Epithelial cell of prostate (primary cell): ENCODE results near the gene ATP6AP1.
"Not testable (repeated sequence)": the region's sequence is repeated elsewhere in the genome, so short reads cannot be mapped to it uniquely, and the experiment has no call there.

ENCODE experiments used
- DNase-seq: peaks from one replicate; pipeline ENCODE4 v3.0.0-alpha.2; 2011; ENCODE audit warnings: low read depth, low spot score
- H3K27ac ChIP-seq: fragments of 450-650 bp; 2 replicates; pipeline ENCODE4 v1.5.1; 2017; ENCODE audit warnings: mild to moderate bottlenecking

The ATP6AP1 gene

DNA sequence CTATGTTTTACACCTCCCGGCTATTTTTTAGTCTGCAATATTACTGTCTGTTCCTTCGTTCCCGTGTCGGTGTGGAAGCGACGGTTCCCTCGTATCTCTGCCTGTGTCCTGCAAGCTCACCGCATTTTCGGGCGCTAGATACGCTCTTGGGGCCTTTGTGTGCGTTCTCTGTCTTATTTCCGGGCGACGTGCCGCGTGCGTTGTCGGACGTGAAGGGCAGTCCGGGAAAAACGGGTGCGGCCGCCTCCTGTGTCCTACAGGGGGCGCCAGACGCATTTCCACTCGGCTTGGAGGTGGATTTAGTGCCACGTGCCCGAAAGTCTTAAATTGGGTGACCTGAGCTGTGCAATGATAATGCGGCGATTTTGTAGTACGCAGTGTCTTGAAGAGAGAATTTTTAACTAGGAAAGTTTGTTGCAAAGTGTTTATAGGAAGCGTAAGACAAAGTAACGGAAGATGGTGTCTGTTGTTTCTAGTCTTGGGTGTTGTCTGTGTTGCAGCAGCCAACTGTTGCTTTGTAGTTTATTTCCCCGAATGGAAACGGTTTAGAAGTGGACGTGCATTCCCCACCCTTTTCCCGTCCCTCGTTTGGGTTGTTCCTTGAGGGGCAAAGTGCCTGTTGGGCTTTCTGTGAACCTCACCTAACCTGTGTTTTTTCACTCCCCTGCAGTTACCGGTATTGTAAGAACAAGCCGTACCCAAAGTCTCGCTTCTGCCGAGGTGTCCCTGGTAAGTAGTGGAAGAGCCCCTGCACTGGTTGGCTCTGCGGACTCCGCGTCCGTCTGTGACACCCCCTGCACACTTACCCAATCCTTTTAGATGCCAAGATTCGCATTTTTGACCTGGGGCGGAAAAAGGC lies 29.6 kb upstream of the ATP6AP1 start:
- no peak for DNase-seq
- H3K27ac ChIP-seq: peak overlapping the region; percentile 94

DNA sequence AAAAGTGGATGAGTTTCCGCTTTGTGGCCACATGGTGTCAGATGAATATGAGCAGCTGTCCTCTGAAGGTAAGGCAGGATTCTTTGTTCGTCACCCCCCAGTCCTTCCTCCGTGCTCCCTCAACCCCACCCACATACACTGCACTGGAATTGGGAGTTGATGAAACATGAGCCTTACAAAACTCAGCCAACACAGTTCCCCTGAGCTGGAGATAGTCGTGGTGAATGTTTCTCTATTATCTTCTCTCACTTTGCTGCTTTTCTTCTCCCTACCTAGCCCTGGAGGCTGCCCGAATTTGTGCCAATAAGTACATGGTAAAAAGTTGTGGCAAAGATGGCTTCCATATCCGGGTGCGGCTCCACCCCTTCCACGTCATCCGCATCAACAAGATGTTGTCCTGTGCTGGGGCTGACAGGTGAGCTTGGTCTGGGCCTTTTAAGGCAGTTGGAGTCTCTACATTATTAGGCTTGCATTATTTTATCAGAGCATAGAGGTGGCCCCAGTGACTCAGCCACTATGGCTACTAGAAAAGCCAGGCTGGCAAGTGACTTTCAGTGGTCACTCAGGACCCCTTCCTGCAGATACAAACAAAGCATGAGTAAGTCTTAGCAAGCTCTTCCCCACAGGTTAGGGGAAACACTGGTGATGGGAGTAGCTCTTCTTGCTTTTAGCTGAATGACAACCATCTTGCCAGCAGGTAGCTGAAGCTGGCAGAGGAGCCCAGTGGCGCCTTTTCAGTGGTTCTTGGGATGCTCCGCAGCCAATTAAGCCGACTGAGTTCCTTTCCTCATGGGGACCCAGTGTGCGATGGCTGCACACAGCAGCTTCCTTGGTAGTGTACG lies 28.7 kb upstream of the ATP6AP1 start:
- DNase-seq: no peak
- H3K27ac ChIP-seq: peak overlapping the region; percentile 94

DNA sequence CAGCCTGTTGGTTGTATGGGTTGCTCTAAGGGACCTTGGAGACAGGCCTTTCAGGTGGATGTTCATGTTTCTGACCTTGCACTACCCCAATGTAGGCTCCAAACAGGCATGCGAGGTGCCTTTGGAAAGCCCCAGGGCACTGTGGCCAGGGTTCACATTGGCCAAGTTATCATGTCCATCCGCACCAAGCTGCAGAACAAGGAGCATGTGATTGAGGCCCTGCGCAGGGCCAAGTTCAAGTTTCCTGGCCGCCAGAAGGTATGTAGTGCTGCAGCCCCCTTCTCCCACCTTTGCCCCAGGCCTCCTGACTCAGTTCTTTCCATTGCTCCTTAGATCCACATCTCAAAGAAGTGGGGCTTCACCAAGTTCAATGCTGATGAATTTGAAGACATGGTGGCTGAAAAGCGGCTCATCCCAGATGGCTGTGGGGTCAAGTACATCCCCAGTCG lies 28.1 kb upstream of the ATP6AP1 start:
- not testable (repeated sequence) for DNase-seq
- peak overlapping the region; percentile 94 for H3K27ac ChIP-seq

DNA sequence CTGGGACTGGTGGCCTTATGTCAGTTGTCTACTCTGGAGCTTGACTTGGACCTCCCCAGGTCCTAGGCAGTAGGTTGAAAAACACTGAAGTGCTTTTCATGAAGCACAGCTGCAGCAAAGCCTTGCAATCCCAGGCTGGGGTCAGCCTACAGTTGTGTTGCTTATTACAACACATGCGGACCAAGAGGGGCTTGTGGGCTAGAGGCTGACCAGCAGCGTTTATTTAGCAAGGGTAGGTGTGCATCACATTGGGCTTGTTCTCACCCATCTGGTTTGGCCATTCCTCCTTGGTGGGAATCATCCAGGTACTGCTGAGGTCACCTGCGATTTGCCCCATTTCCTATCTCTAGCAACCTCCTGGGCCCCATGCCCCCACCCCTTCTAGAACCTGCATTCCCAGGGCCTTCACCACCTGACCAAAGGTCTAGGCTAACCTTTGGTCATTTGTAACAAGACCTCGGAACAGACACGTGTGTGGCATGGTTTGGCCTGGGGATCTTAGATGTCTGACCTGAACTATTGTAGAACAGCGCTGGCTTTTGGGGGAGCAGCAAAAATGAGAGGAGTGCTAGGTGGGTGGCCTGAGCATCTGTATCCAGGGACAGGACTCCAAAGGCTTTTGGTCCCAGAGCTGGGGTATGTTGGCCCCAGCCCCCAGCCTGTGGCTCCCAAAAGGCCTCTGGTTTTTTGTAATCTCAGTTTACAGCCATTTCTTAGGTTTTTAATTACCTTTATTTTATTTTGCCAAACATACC lies 27.3 kb upstream of the ATP6AP1 start:
- peak overlapping the region; percentile 94 for H3K27ac ChIP-seq
- no peak for DNase-seq

DNA sequence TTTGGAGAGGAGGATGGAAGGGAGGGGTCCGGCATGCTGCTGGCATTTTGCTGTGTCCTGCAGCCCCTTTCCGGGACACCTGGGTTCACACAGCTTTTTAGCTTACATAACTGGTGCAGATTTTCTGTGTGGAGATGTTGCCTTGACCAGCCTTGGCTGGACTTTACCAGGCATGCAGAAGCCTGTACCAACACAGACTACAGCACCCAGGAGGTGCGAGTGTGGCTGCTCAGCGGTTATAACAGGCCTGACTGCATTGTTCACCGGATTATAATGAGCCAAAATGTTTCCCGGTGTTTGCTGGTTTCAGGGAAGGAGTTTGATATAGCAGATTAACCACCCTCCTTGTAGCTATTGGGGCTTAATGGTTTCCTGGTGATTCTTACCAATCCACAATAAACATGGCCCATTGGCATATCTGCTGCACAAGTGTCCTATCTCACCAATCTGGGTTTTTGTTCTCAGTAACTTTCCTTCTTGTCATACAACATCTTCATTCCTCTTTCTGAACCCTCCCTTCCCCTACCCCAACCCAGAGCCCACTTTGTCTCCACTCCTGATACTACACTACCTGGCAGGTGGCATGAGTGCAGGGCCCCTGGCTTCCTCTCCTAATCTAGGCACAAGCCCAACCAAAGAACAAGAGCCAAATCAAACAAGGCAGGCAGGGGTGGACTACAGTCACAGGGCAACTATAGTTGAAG lies 26.4 kb upstream of the ATP6AP1 start:
- peak overlapping the region; percentile 94 for H3K27ac ChIP-seq
- no peak for DNase-seq

DNA sequence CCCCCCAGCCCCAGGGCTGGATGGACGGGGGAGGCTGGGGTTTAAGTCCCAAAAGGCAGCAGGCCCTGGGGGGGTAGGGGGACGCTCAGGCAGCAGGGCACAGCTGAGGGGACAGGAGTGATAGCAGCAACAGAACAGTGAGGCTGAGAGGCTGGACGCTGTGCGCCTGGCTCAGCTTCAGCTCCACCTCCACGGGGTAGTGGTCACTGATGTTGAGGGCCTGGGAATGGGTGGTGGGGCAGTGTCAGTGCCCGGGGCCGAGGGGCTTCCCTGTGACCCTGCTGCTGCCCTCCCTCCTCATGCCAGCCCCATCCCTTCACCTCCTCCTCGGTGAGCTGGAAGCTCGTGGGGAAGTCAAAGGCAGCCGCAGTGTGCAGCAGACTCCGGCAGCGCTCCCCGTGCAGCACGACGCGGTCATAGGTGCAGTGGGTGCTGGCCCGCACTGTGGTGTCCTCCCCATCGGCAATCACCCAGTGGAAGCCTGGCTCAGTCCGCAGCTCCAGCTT lies 25.8 kb upstream of the ATP6AP1 start:
- no peak for DNase-seq
- peak overlapping the region; percentile 94 for H3K27ac ChIP-seq

DNA sequence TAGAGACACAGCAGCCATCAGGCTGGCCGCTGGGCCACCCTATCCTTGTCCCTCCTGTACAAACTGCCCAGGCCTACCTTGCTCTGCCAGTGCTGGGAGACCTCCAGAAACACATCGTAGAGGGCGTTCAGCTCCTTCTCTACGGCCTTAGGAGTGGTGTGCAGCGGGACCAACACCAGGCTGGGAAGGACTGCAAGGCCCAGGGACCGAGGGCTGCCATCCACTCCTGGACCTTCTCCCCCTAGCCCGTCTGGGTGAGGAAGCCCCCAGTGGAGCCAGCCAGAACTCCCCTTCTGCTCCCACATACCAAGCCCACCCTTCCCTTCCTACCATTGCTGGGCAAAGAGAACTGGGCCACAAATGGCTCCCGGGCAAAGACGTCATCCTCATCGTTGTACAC lies 25.3 kb upstream of the ATP6AP1 start:
- no peak for DNase-seq
- H3K27ac ChIP-seq: no peak overlapping the region

DNA sequence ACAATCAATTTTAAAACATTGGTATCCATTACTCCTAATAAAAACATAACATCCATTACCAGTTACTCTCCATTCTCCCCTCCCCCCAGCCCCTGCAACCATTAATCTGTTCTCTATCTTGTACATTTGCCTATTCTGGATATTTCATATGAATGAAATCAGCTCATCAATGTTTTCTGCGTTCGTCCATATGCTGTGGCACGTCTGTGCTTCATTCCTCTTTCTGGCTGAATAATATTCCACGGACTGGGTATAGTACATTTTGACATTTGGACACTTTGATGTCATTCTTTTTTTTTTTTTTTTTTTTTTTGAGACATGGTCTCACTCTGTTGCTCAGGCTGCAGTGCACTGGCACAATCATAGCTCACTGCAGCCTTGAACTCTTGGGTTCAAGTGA lies 24.6 kb upstream of the ATP6AP1 start:
- DNase-seq: no peak
- no peak overlapping the region for H3K27ac ChIP-seq

DNA sequence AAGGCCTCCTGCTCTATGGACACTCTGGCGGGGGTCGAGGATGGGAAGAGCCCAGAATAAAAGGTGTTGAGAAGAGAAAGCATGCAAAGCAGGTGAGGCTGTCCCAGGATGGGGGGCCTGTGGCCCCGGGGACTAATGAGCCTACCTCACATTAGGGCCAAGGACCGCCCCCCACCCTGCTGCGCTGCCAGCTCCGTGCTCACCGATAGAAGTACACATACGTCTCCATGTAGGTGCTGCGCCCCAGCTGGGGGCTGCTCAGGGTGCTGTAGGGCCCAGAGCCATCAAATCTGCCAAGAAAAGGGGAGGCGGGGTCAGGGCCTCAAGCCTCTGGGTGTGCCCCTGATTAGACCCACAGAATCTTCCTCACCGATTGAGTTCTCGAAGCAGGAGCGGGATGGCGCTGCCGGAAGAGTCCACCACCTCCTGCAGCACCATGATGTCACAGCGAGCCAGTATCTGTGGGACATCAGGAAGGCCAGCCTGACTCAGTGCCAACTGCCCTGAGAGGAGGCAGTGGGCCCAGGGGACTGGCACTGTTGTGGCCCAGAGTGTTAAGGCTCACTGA lies 23.8 kb upstream of the ATP6AP1 start:
- no peak overlapping the region for H3K27ac ChIP-seq
- DNase-seq: no peak

DNA sequence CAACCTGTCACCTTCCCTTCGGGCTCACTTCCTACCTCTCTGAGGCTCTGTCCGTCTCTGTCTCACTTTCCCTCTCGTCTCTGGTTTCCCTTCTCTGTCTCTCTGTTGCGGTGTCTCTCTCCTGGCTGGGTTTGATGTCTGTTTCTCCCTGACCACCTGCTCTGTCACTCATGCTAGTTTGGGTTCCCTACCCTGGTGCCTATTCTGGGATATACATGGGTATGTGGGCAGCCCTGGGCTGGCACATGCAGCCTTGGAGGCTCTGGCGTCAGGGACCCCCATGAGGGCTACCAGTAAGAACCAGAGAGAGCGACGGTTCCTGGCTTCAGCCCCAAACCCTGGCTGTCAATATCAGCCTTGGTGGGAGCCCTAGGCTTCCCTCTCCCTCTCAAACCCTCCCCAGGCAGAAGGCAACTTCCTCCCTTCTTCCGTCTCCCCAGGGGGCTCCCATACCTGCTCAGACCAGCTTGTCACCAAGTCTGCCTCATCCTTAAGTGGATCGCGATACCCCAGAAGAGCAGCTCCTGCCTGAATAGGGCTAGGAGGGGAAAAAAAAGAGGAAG lies 19.7 kb upstream of the ATP6AP1 start:
- peak overlapping the region; percentile 84 for H3K27ac ChIP-seq
- no peak for DNase-seq

DNA sequence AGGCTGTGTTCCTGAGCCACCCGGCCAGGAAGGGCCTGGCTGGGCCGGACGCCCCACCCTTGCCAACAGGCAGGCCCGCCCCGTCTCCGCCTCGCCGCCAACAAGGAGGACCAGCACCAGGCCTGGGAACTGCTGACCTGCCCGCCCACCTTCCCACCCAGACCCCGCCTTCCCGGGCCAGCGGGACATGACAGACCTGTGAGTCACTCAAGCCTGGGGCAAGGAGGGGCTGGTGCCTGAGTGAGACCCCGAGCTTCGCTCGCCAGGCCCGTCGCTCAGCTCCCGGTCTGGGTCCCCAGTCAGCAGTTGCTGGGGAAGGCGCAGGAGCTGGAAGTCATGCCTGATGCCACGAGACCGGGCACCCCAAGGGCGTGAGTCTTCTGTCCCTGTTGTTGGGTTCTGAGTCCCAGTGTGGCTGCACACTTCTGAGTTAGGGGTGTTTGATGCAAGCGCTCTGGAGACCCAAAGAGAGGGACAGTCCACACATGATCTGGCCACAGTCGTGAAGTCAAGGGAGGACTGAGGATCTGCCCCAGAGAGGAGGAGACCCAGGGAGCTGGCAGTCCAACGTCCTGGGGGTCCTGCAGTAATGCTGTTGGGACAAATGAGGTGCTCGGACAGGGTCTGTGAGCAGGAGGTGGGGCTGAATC lies 19.1 kb upstream of the ATP6AP1 start, which contains the start of gene DNASE1L1:
DNASE1L1 (minus strand) TSS at position 33 of the 650 bp plus-strand sequence. CDS start 3,686 bp downstream, outside the sequence.
- peak within 1 kb of the TSS; percentile 84 for H3K27ac ChIP-seq
- no peak for DNase-seq

DNA sequence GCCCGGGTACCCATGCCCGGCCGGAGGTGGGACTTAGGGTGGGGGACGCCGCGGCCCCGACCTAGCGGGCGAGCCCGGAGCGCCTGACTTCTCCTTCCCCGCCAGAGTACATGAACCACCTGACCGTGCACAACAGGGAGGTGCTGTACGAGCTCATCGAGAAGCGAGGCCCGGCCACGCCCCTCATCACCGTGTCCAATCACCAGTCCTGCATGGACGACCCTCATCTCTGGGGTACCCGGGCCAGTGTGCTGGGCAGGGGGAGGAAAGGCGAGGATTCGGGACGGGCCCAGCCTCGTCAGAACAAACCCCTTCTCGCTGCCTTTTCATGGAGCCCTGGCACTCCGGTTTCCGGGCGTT lies 16.5 kb upstream of the ATP6AP1 start:
- peak overlapping the region; percentile 84 for H3K27ac ChIP-seq
- no peak for DNase-seq

DNA sequence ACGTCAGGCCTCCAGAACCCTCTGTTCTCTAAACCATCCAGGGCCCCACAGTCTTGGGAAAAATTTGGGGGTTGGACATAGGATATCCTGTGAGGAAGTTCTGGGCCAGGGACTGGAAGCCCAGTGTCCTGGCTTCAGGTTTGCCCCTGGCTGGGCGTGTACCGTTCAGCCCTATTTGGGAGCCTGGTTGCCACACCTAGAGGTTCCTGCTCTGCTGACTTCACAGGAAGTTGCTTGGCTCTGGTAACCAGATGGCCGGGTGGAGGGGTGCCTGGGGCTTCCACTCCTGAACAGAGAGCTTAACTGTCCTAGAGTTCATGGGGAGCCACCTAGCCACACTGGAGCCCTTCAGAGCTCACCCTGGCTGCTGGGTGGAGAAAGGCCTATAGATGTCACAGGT lies 16.0 kb upstream of the ATP6AP1 start:
- H3K27ac ChIP-seq: peak overlapping the region; percentile 84
- DNase-seq: no peak

DNA sequence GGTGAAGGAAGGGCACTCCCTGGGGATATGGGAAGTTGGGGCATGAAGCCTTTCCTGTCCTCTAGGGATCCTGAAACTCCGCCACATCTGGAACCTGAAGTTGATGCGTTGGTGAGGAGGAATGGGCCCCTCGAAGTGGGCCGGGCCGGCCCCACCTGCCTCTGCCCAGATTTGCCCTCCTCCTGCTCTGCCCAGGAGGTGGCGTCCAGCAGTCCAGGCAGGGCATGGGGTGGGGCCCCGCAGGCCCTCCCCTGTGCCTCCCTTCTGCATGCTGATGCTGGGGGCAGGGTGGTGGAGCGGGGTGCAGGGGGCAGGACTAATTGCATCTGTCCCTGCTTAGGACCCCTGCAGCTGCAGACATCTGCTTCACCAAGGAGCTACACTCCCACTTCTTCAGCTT lies 15.3 kb upstream of the ATP6AP1 start:
- DNase-seq: no peak
- peak overlapping the region; percentile 84 for H3K27ac ChIP-seq

DNA sequence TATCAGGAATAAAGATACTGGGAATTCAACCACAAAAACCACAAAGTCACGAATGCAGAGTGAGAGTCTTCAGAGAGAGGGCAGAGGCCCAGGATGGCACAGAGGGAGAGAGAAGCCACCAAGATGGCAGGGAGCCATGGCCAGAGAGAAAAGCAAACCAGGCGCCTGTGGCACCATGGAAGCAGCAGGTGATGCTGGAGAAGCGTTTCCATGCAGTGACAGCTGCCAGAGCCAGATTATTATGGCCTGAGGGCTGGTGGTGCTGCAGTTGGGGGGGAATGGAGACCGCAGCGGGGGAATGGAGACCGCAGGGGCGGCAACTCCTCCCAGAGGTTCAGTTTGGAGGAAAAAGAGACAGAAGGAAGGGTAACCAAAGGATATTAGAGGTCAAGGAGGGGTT lies 11.3 kb upstream of the ATP6AP1 start:
- no peak for DNase-seq
- H3K27ac ChIP-seq: no peak overlapping the region

DNA sequence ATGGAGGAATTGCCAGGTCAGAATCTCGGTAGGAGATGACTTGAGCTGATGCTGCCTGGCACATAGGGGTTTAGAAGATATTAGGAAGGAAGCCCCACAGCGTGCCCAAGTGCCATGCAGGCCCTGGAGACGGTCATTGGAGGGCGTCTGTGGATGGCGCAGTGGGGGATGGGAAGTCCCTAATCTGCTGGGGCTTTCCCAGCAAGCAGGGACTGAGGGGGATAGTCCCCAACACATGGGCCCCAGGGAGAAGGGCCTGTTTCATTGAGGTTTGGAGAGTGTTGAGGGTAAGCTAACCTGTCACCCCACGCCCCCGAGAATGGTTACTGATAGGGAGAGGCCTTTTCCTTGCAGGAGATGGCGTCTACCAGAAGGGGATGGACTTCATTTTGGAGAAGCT lies 9.3 kb upstream of the ATP6AP1 start:
- DNase-seq: no peak
- no peak overlapping the region for H3K27ac ChIP-seq

DNA sequence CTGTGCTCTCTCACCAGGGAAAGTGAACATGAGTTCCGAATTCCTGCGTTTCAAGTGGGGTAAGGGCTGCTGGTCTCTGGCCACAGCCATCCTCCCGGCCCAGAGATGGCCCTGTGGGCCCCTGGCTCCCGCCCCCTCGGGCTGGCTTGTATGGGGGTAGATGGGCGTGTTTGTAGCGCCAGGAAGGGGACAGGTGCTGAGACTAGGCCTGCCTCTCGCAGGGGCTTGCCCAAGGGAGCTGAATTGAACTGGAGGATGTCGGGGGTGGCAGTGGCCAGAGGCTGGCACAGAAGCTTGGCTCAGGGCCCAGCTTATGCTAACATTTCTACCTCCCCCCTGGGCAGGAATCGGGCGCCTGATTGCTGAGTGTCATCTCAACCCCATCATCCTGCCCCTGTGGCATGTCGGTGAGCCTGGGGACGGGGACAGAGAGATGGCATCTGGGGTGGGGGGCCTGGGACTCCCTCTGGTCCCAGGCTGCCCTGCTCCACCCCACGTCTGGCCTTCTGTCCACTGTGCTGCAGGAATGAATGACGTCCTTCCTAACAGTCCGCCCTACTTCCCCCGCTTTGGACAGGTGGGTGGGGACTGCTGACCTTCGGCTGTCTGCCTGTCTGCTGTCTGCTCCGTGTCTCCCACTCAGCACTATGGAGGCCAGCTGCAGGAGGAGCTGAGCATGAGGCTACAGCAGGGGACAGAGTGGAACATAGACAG lies 8.6 kb upstream of the ATP6AP1 start:
- no peak for DNase-seq
- no peak overlapping the region for H3K27ac ChIP-seq

DNA sequence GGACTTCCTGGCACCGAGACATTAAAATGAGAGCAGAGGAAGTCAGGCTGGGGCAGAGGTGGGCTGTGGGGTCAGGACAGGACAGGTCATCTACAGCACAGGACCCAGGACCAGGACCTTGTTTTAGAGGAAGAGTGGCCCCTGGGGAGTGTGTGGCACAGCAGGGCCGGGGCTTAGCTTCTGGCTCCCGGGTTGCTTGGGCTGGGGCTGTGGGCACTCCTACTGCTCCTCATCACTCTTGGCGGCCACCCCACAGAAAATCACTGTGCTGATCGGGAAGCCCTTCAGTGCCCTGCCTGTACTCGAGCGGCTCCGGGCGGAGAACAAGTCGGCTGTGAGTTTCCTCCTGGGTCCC lies 8.1 kb upstream of the ATP6AP1 start:
- no peak for DNase-seq
- H3K27ac ChIP-seq: no peak overlapping the region
